Motor neuron (in vitro differentiated cells): ENCODE data around the gene ECEL1. TPM values are rescaled to one million over a fixed set of nuclear protein-coding genes. Genes with fewer than 3 reads are reported as not detected.

Experiments
- ATAC-seq, 8 experiments: fragments of 200-7000 bp; cut with Tn5 transposase; replicated peaks in 6 of 8; 2 replicates each; pipeline ENCODE4 v1.8.0; 2021; ENCODE audit warnings: mild to moderate bottlenecking in 8 of 8, moderate library complexity in 8 of 8
- H3K27ac ChIP-seq, 2 donors: fragments of 250-450 bp; sonication (Bioruptor Pico); 2 replicates each; pipeline ENCODE4 v1.9.0; 2021; ENCODE audit warnings: antibody characterized with exemption in 2 of 2, mild to moderate bottlenecking in 2 of 2, moderate library complexity in 1 of 2
- H3K4me1 ChIP-seq, 2 donors: fragments of 250-450 bp; sonication (Bioruptor Pico); replicated peaks in 1 of 2; 2 replicates each; pipeline ENCODE4 v1.6.1; 2021; ENCODE audit warnings: antibody characterized with exemption in 2 of 2, mild to moderate bottlenecking in 2 of 2, moderate library complexity in 1 of 2
- H3K4me3 ChIP-seq, 5 donors: fragments of 250-450 bp; sonication (Bioruptor Pico); 2 replicates each; pipeline ENCODE4 v1.9.0; 2021; ENCODE audit warnings: antibody characterized with exemption in 5 of 5, mild to moderate bottlenecking in 5 of 5, moderate library complexity in 4 of 5
- WGBS, 10 experiments: fragments of 450-650 bp; shearing (Covaris generic); methylation state at CpG; one replicate each; pipeline ENCODE4 v1.0.0; 2022; 5-methylcytosine and 5-hydroxymethylcytosine counted together
- in situ Hi-C, 9 experiments: fragments of 400-800 bp; cut with MboI; loops; one replicate each; pipeline ENCODE4 v1.15.0; 2021; ENCODE audit warnings: low sequenced_read_pairs in 9 of 9, low pct_unique_long_range_greater_than_20kb in 2 of 9; ENCODE audit not compliant: unreplicated experiment in 9 of 9
- total RNA-seq, 8 experiments: library from RNA; unstranded; fragments of 300-600 nt; gene quantifications; 2 replicates each; pipeline versions ENCODE4 v1.2.3 to v1.2.4, GENCODE V29; 2022

The ECEL1 gene
- total RNA-seq, 8 experiments from 2014 or later = 0.13 to 83.3 (median 30.6) TPM; not detected in 1

- no peak for ATAC-seq
- in situ Hi-C loops = loop anchor here in 2 of 9 experiments (25.0 kb wide), 1 partner anchor 592 kb away; no protein-coding TSS in a partner anchor
- WGBS, 10 experiments = 35 to 100% (median 80%) methylated on average over 1 to 2 of the region's 2 CpGs; no CpG with 5 or more reads in 5 of the 10 experiments
- no peak overlapping the region for H3K4me3 ChIP-seq
- H3K27ac ChIP-seq = peak overlapping the region; percentile 87
- H3K4me1 ChIP-seq = peaks cover 72 to 80% of the 10 kb centered on the region in 2 donors
Measured at GRCh38 chr2:232504438-232504837, 16.8 kb upstream of the ECEL1 start.

GRCh38 chr2:232503809-232504323 lies 16.2 kb upstream of the ECEL1 start:
- in situ Hi-C loops = loop anchor here in 2 of 9 experiments (25.0 kb wide), 1 partner anchor 592 kb away; no protein-coding TSS in a partner anchor
- Histone ChIP-seq H3K27ac (peak overlapping the region; percentile 87), H3K4me3 (peak overlapping the region in 3 of 5 donors; percentile 18 to 34 (median 31)), H3K4me1 (peaks cover 72 to 82% of the 10 kb centered on the region in 2 donors)
- 0 to 50% (median 31%) methylated on average over 2 to 7 of the region's 16 CpGs; no CpG with 5 or more reads in 1 of the 10 experiments for WGBS, 10 experiments
- no peak for ATAC-seq

- peak overlapping the region; percentile 7 to 34 (median 18) for H3K4me3 ChIP-seq
- peak; percentile 60 to 72 (median 65) for ATAC-seq
- peak overlapping the region; percentile 87 for H3K27ac ChIP-seq
- WGBS, 10 experiments = no CpG with 5 or more reads among the region's 75 CpGs
- in situ Hi-C loops = loop anchor here in 2 of 9 experiments (25.0 kb wide), 1 partner anchor 591 kb away; no protein-coding TSS in a partner anchor
- H3K4me1 ChIP-seq = peaks cover 72 to 82% of the 10 kb centered on the region in 2 donors
Measured at GRCh38 chr2:232502911-232503808, 15.5 kb upstream of the ECEL1 start.

GRCh38 chr2:232502511-232502910 lies 14.9 kb upstream of the ECEL1 start:
- H3K27ac ChIP-seq = peak overlapping the region; percentile 87
- H3K4me3 ChIP-seq = peak overlapping the region in 2 of 5 donors; percentile 31 to 34
- peak in 5 of 8 experiments; percentile 7 to 45 (median 23) for ATAC-seq
- peaks cover 76 to 81% of the 10 kb centered on the region in 2 donors for H3K4me1 ChIP-seq
- in situ Hi-C loops = loop anchor here in 2 of 9 experiments (25.0 kb wide), 1 partner anchor 590 kb away; no protein-coding TSS in a partner anchor
- WGBS, 10 experiments = 0 to 25% (median 10%) methylated on average over 1 to 9 of the region's 21 CpGs; no CpG with 5 or more reads in 7 of the 10 experiments

GRCh38 chr2:232501794-232502390 lies 14.3 kb upstream of the ECEL1 start:
- WGBS, 10 experiments = no CpG with 5 or more reads among the region's 10 CpGs
- H3K4me3 ChIP-seq = no peak overlapping the region
- peaks cover 76 to 81% of the 10 kb centered on the region in 2 donors for H3K4me1 ChIP-seq
- ATAC-seq = no peak
- peak overlapping the region; percentile 87 for H3K27ac ChIP-seq
- in situ Hi-C loops = loop anchor here in 2 of 9 experiments (25.0 kb wide), 1 partner anchor 590 kb away; no protein-coding TSS in a partner anchor

- Histone ChIP-seq H3K27ac (peak overlapping the region; percentile 87), H3K4me1 (peaks cover 76 to 81% of the 10 kb centered on the region in 2 donors), H3K4me3 (no peak overlapping the region)
- ATAC-seq = no peak
- in situ Hi-C loops = loop anchor here in 2 of 9 experiments (25.0 kb wide), 1 partner anchor 589 kb away; no protein-coding TSS in a partner anchor
- WGBS, 10 experiments = 0 to 100% (median 60%) methylated on average over 1 to 3 of the region's 9 CpGs; no CpG with 5 or more reads in 5 of the 10 experiments
Measured at GRCh38 chr2:232501331-232501771, 13.7 kb upstream of the ECEL1 start.

GRCh38 chr2:232498452-232498851 lies 10.8 kb upstream of the ECEL1 start:
- H3K4me3 ChIP-seq = no peak overlapping the region
- WGBS, 10 experiments = 42 to 100% (median 86%) methylated on average over 2 to 3 of the region's 3 CpGs; no CpG with 5 or more reads in 3 of the 10 experiments
- ATAC-seq = no peak
- no peak overlapping the region for H3K27ac ChIP-seq
- H3K4me1 ChIP-seq = peaks cover 70 to 73% of the 10 kb centered on the region in 2 donors
- in situ Hi-C loops = no loop called here

GRCh38 chr2:232497348-232497747 lies 9.7 kb upstream of the ECEL1 start:
- H3K4me1 ChIP-seq = peaks cover 67 to 70% of the 10 kb centered on the region in 2 donors
- peak overlapping the region; percentile 54 to 56 for H3K27ac ChIP-seq
- peak in 5 of 8 experiments; percentile 13 to 51 (median 33) for ATAC-seq
- 50% methylated on average over 4 of the region's 13 CpGs; no CpG with 5 or more reads in 9 of the 10 experiments for WGBS, 10 experiments
- in situ Hi-C loops = no loop called here
- H3K4me3 ChIP-seq = no peak overlapping the region

- peak in 5 of 8 experiments; percentile 25 to 60 (median 36) for ATAC-seq
- peak overlapping the region; percentile 54 to 56 for H3K27ac ChIP-seq
- no peak overlapping the region for H3K4me3 ChIP-seq
- in situ Hi-C loops = no loop called here
- peaks cover 61 to 63% of the 10 kb centered on the region in 2 donors for H3K4me1 ChIP-seq
- 65% methylated on average over 4 of the region's 20 CpGs; no CpG with 5 or more reads in 9 of the 10 experiments for WGBS, 10 experiments
Measured at GRCh38 chr2:232496501-232497270, 9.1 kb upstream of the ECEL1 start.

- in situ Hi-C loops = no loop called here
- H3K27ac ChIP-seq = peak overlapping the region in 1 of 2 donors; percentile 21
- H3K4me3 ChIP-seq = no peak overlapping the region
- H3K4me1 ChIP-seq = peaks cover 58 to 63% of the 10 kb centered on the region in 2 donors
- WGBS, 10 experiments = 8 to 100% (median 33%) methylated on average over 1 to 6 of the region's 7 CpGs; no CpG with 5 or more reads in 3 of the 10 experiments
- ATAC-seq = no peak
Measured at GRCh38 chr2:232495292-232495691, 7.7 kb upstream of the ECEL1 start.

GRCh38 chr2:232494542-232494941 lies 6.9 kb upstream of the ECEL1 start:
- Histone ChIP-seq H3K4me3 (no peak overlapping the region), H3K27ac (peak overlapping the region; percentile 2 to 13), H3K4me1 (peaks cover 61 to 63% of the 10 kb centered on the region in 2 donors)
- 80 to 100% (median 80%) methylated on average over 1 to 3 of the region's 5 CpGs; no CpG with 5 or more reads in 7 of the 10 experiments for WGBS, 10 experiments
- no peak for ATAC-seq
- in situ Hi-C loops = no loop called here
